ENCODE results near the gene SCUBE3. TPM values are rescaled to one million over a fixed set of nuclear protein-coding genes. Genes with fewer than 3 reads are reported as not detected.

SCUBE3 gene
- total and polyA plus RNA-seq, 9 of the 15 experiments (the other 6 are each of a cell fraction or from before 2014, with no cell fraction given): 0.01 to 0.11 TPM; not detected in 7

DNA sequence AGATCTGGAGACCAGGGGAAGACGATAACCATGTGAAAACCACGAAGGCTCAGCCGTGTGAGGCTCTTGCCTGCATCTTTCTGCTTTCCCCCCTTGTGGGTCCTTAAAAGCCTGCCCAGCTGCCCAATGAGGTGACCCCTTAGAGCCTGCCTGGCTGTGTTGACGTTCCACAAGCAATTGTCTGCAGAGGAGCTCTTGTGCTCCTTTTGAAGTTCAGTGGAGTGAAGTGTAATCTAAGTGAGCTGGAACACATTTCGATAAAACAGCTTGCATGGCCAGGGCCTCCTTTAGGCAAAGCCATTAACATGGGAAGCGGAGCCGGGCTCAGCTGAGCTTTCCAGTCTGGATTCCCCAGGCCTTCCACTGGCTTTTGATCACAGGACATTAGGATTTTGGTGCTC is 45.3 kb upstream of the SCUBE3 start:
- Histone ChIP-seq H3K4me3 (no peak overlapping the region), H3K4me2 (ENCODE audit: insufficient read depth, low read length) (no peak overlapping the region), H3K27me3 (ENCODE audit: control insufficient read depth in 2 of 2, insufficient read depth in 2 of 2, low read length in 2 of 2) (peaks cover 23 to 50% of the 10 kb centered on the region in 2 experiments), H3K9me1 (ENCODE audit: control insufficient read depth, insufficient read depth, low read length) (no peaks in the 10 kb centered on the region), H3K79me2 (ENCODE audit: control insufficient read depth, insufficient read depth, low read length) (no peaks in the 10 kb centered on the region), H3K27ac (ENCODE audit: extremely low read depth, low read depth, low read length) (no peak overlapping the region), H3K36me3 (ENCODE audit: control insufficient read depth, insufficient read depth, low read length) (no peaks in the 10 kb centered on the region), H3K9me3 (replicated peaks; ENCODE audit: control insufficient read depth, insufficient read depth, low read depth, low read length) (0 out of 2 replicates have a peak, but pooled peaks cover 3% of the 10 kb centered on the region), H3K9ac (ENCODE audit: insufficient read depth in 1 of 2, low read depth in 2 of 2, low read length in 2 of 2) (no peak overlapping the region), H2AFZ (ENCODE audit: low read depth, low read length) (no peak overlapping the region), H3K4me1 (replicated peaks in 1 of 2; ENCODE audit: control insufficient read depth in 2 of 2, insufficient read depth in 2 of 2, low read length in 2 of 2) (no peaks in the 10 kb centered on the region), H4K20me1 (replicated peaks; ENCODE audit: control insufficient read depth, insufficient read depth, low read length) (no peaks in the 10 kb centered on the region)
- BruUV-seq (replicated peaks): no TSS peak
- TF ChIP-seq ERF (CRISPR knock-in tag; IDR thresholded peaks at IDR 0.05) (no peak), ZSCAN32 (CRISPR knock-in tag; IDR thresholded peaks at IDR 0.05) (no peak), FOXA3 (CRISPR knock-in tag; conservative IDR thresholded peaks at IDR 0.05 in 1 of 2, IDR thresholded peaks at IDR 0.05 in 1 of 2) (0 out of 4 replicates have a peak, but pooled peaks of 1 of the 2 experiments have one; percentile 24)
- TF ChIP-seq, protein P1, sequence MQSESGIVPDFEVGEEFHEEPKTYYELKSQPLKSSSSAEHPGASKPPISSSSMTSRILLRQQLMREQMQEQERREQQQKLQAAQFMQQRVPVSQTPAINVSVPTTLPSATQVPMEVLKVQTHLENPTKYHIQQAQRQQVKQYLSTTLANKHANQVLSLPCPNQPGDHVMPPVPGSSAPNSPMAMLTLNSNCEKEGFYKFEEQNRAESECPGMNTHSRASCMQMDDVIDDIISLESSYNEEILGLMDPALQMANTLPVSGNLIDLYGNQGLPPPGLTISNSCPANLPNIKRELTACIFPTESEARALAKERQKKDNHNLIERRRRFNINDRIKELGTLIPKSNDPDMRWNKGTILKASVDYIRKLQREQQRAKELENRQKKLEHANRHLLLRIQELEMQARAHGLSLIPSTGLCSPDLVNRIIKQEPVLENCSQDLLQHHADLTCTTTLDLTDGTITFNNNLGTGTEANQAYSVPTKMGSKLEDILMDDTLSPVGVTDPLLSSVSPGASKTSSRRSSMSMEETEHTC (IDR thresholded peaks at IDR 0.05): no peak
- intact Hi-C loops (cut with micrococcal nuclease) (no loop called here), in situ Hi-C loops (cut with MboI) (no loop called here)
- no peak for DNase-seq (ENCODE audit: extremely low read depth in 1 of 4, low spot score in 3 of 4)
- POLR2A ChIA-PET: no interaction called here
- CTCF ChIA-PET (ENCODE audit: low intra/inter-chr PET ratio): no interaction called here
- 2% methylated on average over 7 of the region's 7 CpGs for WGBS (ENCODE audit: insufficient coverage, low coverage, missing lambda C conversion rate)
- no peak for ATAC-seq
- no peak for FAIRE-seq

DNA sequence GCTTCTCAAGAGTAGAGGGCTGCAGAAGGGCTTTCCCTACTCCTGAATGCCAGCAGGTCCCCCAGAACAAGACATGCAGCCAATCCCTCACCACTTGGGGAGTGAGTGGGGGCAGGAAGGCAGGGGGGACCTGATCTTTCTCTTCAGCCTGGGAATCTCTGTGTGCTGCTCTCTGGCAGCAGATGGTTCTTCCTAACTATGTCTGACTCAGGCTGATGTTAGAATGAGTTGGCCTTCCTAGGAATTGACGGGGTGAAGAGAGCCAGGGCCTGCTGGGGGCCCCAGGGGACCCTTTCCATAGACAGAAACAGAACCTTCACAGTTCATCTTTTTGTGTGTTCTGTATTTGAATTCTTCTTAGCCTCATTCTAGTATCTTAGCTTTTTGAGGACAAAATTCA is 43.6 kb upstream of the SCUBE3 start:
- intact Hi-C loops (cut with micrococcal nuclease) (no loop called here), in situ Hi-C loops (cut with MboI) (no loop called here)
- Histone ChIP-seq H3K4me2 (ENCODE audit: insufficient read depth, low read length) (no peak overlapping the region), H3K9me3 (replicated peaks; ENCODE audit: control insufficient read depth, insufficient read depth, low read depth, low read length) (0 out of 2 replicates have a peak, but pooled peaks cover 3% of the 10 kb centered on the region), H3K9me1 (ENCODE audit: control insufficient read depth, insufficient read depth, low read length) (no peaks in the 10 kb centered on the region), H3K36me3 (ENCODE audit: control insufficient read depth, insufficient read depth, low read length) (no peaks in the 10 kb centered on the region), H3K27ac (ENCODE audit: extremely low read depth, low read depth, low read length) (no peak overlapping the region), H2AFZ (ENCODE audit: low read depth, low read length) (no peak overlapping the region), H3K4me3 (no peak overlapping the region), H3K4me1 (replicated peaks in 1 of 2; ENCODE audit: control insufficient read depth in 2 of 2, insufficient read depth in 2 of 2, low read length in 2 of 2) (no peaks in the 10 kb centered on the region; a peak in 1 of 5 replicates), H3K27me3 (ENCODE audit: control insufficient read depth in 2 of 2, insufficient read depth in 2 of 2, low read length in 2 of 2) (peaks cover 11 to 51% of the 10 kb centered on the region in 2 experiments), H3K9ac (ENCODE audit: insufficient read depth in 1 of 2, low read depth in 2 of 2, low read length in 2 of 2) (no peak overlapping the region), H3K79me2 (ENCODE audit: control insufficient read depth, insufficient read depth, low read length) (no peaks in the 10 kb centered on the region), H4K20me1 (replicated peaks; ENCODE audit: control insufficient read depth, insufficient read depth, low read length) (no peaks in the 10 kb centered on the region)
- ChIA-PET CTCF (ENCODE audit: low intra/inter-chr PET ratio) (no interaction called here), POLR2A (no interaction called here)
- FAIRE-seq: no peak
- 9% methylated on average over 1 of the region's 1 CpG for WGBS (ENCODE audit: insufficient coverage, low coverage, missing lambda C conversion rate)
- no peak for DNase-seq (ENCODE audit: extremely low read depth in 1 of 4, low spot score in 3 of 4)
- ATAC-seq: no peak
- no peak for TF ChIP-seq SMARCE1 (IDR thresholded peaks at IDR 0.05)
- BruUV-seq (replicated peaks): no TSS peak
